ENCODE results near the gene TDRD12.
"Not testable (repeated sequence)": the region's sequence is repeated elsewhere in the genome, so short reads cannot be mapped to it uniquely, and the experiment has no call there.

TDRD12 gene

DNA sequence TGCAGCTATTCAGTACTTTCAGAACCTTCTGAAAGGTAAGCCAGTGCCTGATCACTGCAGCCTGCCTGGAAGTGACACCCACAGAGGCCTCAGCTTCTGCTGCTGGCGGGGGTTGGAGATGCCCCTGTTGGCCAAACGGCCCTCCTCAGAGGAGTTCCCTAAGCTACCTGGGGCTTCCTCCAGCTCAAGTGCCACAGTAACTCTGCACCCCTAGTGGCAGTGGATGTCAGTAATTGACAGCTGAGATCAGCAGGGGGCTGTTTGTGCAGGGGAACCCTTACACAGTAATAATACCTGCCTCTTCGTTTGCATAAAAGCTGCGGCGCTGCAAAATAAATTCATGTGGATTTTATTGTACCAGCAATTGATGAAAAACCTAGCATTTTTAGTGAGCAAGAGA is 28.9 kb downstream of the TDRD12 start:
- no peak for DNase-seq

DNA sequence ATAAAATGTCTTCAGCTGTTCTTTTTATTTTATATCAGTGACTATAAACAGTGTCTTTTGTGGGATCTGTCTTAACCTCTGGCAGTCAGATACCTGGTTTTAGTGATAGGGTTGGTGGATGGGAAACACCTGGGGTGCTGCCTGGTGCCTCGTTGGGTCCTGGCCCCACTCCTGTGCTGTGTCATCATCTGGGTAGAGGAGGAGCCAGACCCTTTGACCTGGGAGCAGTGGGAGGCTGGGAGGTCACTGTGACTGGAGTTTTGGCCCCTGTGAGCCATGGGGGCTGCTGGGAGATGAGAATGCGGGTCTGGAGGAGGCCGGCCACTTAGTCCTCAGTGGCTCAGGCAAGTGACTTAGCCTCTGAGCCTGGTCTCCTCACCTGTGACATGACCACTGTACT is 29.4 kb downstream of the TDRD12 start:
- no peak for DNase-seq

DNA sequence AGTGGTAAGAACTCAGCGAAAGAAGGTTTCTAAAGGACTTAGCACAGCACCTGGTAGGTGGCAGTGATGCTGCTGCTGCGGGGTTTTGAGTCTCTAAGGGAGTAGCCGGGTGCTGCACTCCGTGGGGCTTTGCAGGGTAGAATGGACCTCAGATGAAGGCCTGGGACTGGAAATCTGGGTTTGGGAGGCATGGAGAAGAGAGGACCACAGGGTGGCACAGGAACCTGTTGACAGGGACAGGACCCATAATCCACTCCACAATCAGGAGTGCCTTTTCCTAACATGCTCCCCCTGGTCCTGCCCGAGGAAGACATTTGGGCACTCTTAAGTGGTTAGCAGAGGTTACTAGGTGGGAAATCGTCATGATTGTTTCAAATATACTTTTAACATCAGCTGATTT is 29.8 kb downstream of the TDRD12 start:
- DNase-seq: no peak

DNA sequence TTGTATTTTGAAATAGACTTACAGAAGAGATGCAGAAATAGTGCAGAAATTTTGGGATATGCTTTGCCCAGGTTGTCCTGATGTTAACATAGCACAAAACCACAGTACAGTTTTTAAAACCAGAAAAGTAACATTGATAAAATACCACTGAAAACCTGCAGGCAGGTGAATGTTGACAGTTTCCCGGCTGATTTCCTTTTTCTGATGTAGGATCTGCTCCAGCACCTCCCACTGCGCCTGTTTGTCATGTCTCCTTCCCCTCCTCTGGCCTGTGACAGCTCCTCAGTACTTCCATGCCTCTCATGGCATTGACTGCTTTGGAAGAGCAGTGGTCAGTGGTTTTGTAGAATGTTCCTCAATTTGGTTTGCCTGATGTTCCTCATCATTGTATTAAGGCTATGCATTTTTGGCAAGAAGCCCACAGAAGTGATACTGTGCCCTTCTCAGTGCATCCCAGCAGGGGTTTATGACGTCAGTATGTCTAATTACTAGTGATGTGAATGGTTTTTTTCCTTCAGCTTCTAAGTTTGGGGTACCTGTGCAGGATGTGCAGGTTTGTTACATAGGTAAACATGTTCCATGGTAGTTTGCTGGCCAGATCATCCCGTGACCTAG is 31.0 kb downstream of the TDRD12 start:
- no peak for DNase-seq

DNA sequence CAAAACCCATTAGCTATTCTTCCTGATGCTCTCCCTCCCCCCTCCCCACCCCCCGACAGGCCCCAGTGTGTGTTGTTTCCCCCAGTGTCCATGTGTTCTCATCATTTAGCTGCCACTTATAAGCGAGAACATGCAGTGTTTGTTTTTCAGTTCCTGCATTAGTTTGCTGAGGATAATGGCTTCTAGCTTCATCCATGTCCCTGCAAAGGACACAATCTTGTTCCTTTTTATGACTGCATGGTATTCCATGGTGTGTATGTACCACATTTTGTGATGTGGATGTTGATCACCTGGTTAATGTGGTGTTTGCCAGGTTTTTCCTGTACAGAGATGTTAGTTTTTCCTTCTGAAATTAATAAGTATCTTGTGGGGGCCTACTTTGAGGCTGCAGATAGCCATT is 31.5 kb downstream of the TDRD12 start:
- DNase-seq: no peak

DNA sequence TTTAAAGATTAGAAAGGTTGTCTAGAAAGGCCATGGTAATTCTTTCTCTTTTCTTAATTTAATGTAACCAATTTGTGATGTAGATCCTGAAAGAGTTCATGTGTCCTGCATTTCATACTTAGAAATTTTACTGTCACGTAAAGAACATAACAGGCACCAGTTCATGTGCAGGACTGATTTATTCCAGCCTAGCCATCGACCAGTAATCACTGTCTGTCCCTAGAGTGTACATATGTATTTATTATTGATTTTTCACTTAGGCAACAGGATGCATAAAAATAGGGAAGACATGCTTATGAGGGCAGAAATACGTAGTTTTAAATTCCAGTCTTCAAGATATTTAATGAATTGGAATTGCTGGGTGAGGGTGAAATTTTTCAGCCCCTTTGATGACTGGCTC is 37.6 kb downstream of the TDRD12 start:
- DNase-seq: no peak

DNA sequence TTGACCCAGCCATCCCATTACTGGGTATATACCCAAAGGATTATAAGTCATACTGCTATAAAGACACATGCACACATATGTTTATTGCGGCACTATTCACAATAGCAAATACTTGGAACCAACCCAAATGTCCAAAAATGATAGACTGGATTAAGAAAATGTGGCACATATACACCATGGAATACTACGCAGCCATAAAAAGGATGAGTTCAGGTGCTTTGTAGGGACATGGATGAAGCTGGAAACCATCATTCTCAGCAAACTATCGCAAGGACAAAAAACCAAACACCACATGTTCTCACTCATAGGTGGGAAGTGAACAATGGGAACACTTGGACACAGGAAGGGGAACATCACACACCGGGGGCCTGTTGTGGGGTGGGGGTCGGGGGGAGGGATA is 45.8 kb downstream of the TDRD12 start:
- not testable (repeated sequence) for DNase-seq

DNA sequence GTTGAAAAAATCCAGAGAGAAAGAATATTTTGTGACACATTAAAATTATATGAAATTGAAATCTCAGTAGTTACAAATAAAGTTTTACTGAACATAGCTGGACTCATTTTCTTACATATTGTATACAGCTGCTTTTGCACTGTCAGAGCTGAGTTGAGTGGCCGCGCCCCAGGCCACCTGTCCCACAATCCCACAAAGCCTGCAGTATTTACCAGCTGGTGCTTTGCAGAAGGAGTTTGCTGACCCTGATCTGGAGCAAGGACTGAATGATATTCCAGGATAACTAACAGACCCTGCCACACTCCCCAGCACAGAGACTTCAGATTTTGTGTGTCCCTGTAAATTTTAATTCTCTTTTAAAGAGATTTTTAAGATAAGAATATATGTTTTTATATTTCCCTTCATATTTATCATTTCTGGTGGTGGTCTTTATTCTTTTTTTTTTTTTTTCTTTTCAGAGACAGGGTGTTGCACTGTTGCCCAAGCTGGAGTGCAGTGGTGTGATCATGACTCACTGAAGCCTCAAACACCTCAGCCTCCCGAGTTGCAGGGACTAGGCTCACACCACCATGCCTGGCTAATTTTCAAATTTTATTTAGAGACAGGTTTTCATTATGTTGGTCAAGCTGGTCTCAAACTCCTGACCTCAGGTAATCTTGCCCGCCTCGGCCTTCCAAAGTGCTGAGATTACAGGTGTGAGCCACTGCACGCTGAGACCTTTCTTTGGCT is 48.5 kb downstream of the TDRD12 start:
- no peak for DNase-seq

DNA sequence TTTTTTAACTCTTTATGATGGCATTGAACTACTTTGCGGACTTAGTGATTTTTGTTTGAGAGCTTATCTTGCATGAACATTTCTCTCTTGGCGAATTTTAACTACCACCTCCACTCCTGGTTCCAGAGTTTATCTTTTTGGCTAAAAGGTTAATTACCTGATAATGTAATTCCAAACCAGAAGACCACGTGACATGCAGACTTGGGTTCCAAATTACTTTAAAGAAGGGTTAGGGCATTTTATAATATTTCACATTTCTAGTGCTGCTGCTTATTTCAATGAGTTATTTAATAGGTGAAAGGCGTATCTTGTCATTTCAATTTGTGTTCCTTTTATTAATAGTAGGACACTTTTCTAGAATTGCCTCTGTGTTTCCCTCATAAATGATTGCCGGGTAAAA is 52.0 kb downstream of the TDRD12 start:
- DNase-seq: no peak

DNA sequence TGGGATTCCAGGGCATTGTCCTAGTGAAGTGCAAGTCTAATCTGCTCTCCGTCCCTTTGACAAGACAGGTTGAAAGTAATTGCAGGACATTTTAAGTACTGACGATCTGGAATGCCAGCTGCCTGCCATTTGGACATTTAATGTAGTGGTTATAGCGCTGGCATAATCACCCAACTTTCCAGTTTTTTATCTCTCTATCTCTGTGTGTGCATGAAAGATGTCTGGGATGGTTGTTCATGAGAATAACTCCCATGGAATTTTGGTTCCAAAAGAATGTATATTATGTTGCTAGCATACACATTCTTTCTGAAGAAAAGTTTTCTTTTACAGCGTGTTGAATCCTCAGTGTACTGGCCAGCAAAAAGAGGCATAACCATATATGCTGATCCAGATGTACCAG is 53.6 kb downstream of the TDRD12 start:
- no peak for DNase-seq

DNA sequence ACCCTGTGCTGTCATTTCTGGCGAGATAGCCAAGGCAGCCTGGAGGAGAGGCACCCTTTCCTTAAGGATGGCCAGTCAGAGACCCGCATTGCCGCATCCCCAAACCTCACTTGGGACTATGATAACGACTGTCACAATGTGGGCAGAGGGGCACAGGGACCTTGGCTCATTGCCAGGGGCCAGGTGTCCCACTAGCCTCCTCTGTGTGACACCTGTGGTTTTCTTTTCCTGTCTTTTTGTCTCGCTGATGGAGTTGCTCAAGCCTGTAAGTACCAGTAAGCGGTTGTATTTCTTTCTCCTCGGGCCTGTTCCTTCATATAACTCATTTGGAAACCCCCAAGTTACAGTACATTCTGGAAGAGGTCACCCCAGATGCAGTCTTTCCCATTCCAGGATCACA is 59.5 kb downstream of the TDRD12 start:
- DNase-seq: no peak

DNA sequence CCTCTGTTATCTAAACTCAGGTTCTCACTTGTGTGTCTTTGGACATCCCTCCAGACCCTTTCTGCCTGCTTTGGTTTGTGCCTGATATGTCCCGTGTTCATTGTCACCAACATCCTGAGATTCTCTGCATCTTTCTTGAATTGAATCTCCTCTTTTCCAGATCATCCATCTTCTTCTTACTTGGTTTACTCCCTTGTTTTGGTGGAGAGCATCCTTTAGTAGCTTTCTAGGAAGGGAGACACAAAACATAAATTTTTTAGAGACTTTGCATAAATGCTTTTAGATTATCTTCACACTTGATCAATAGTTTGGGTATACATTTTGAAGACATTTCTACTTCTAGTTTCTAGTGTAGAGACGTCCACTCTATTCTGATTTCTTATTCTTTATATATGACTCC is 61.7 kb downstream of the TDRD12 start:
- no peak for DNase-seq

DNA sequence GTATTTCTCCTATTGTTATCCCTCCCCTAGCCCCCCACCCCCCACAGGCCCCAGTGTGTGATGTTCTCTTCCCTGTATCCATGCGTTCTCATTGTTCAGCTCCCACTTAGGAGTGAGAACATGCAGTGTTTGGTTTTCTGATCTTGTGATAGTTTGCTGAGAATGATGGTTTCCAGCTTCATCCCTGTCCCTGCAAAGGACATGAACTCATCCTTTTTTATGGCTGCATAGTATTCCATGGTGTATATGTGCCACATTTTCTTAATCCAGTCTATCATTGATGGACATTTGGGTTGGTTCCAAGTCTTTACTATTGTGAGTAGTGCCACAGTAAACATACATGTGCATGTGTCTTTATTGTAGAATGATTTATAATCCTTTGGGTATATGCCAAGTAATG is 62.5 kb downstream of the TDRD12 start:
- DNase-seq: not testable (repeated sequence)

DNA sequence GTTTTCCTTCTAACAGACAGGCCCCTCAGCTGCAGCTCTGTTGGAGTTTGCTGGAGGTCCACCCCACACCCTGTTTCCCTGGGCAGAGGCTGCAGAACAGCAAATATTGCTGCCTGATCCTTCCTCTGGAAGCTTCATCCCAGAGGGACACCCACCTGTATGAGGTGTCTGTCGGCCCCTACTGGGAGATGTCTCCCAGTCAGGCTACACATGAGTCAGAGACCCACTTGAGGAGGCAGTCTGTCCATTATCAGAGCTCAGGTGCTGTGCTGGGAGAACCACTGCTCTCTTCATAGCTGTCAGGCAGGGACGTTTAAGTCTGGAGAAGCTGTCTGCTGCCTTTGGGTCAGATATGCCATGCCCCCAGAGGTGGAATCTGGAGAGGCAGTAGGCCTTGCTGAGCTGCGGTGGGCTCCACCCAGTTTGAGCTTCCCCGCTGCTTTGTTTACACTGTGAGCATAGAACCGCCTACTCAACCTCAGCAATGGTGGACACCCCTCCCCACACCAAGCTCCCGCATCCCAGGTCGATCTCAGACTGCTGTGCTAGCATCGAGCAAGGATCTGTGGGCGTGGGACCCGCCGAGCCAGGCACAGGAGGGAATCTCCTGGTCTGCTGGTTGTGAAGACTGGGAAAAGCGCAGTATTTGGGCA is 67.7 kb downstream of the TDRD12 start:
- DNase-seq: not testable (repeated sequence)

DNA sequence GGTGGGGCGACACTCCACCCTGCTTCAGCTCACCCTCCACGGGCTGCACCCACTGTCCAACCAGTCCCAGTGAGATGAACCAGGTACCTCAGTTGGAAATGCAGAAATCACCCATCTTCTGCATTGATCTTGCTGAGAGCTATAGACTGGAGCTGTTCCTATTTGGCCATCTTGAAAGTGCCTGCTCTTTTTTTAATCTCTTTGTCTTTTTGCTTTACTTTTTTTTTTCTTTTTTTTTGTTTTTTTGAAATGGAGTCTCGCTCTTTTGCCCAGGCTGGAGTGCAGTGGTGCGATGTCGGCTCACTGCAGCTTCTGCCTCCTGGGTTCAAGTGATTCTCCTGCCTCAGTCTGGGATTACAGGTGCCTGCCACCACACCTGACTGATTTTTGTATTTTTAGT is 68.3 kb downstream of the TDRD12 start:
- DNase-seq: not testable (repeated sequence)

DNA sequence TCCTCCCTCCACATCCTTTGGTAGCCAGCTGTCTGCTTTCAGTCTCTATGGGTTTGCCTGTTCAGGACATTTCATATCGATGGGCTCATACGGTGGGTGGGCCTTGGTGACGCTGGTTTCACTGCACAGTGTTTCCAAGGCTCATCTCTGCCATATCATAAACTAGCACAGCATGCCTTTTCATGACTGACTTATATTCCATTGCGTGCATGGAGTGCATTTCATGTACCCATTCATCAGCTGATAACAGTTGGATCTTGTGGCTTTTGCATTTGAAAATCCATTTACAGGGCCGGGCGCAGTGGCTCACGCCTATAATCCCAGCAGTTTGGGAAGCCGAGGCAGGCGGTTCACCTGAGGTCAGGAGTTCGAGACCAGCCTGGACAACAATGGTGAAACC is 69.9 kb downstream of the TDRD12 start:
- no peak for DNase-seq

DNA sequence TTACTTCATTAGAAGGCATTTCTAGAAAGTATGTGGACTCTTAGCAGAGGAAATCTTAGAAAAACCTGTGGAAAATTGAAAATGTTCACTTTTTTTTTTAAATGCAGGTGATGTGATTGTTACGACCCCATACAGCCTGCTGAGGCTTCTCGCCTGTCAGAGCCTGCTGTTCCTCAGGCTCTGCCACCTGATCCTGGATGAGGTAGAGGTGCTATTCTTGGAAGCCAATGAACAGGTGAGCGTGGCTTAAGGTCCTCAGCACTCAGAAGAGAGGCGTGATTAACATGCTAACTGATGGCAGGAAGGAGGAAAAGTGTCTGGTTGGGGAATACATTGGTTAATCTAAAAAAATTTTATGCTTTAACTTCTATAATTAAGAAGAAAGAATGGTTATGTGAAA is 78.6 kb downstream of the TDRD12 start:
- DNase-seq: no peak

DNA sequence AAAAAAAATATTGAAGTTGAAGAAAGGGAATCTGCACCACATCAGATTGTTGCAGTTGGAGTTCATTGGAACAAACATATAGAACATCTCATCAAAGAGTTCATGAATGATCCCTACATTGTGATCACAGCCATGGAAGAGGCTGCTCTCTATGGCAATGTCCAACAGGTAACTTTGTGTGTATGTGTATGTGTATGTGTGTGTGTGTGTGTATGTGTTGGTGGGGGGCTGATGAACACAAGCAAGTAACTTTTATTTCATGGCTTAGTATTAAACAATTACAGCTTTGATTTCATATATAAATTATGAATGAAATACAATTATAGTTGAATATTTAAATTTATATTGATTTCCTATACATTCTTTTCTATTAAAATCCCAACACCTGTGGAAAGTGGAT is 80.6 kb downstream of the TDRD12 start:
- DNase-seq: no peak

DNA sequence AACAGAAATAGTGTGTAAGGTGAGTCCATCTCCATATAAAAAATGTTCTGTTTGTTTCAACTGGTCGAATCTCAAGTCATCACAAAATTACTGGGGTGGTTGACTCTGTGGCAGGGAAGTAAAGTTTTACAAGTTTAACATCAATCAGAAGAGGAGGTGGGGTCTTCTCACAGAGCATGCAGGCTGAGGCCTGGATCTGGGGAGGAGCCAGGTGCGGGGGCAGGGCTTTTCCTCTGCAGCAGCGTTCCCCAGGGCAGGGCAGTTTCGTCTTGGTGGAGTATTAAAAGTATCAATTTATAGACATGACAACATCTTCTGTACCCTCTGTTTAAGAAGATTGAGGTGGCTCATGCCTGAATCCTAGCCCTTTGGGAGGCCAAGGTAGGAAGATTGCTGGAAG is 81.2 kb downstream of the TDRD12 start:
- no peak for DNase-seq

DNA sequence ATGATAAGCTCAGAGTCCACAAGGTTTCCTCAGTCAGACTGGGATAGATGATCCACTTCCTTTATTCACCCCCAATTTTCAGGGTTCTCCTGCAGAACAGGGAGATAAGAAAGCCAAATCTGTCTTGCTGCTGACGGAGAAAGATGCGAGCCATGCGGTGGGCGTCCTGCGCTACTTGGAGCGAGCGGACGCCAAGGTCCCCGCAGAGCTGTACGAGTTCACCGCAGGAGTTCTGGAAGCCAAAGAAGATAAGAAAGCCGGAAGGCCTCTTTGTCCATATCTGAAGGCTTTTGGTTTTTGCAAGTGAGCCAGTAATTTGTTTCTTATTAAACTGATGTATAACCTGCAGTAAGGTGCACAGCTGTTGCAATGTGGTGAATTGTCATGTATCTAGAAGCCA is 83.3 kb downstream of the TDRD12 start:
- DNase-seq: no peak

DNA sequence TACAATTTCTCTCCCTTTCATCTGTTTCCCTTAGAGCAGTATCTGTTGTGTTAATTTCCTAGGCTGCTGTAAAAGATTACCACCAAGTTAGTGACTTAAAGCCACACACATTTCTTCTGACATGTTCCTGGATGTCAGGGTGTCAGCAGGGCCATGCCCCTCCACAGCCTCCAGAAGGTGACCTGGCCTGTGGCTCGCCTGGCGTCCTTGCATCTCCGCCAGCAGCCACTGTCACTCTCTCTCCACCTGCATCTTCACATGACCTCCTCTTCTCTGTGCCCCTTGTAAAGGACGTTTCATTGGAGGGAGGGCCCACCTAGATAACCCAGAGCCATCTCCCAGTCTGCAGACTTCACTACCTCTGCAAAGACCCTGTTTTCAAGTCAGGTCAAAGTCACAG is 88.7 kb downstream of the TDRD12 start:
- no peak for DNase-seq

DNA sequence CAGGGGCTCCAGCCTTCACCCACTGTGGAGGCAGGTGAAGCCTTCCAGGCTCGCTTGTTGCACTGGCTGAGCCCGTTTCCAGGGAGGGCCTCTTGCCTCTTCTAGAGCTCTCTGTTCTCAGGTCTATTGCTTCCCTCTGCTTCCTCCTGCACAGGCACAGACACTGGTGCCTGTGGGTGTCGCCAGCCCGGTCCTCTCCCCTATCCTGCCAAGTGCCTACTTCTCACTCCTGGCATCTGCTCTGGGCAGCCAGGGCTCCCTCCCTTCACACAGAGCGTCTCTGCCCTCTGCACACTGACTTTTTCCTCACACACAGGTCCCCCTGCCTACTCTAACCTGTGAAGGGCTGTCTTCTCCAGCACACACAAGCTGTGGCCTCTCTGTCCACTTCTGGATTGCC is 89.7 kb downstream of the TDRD12 start:
- no peak for DNase-seq

DNA sequence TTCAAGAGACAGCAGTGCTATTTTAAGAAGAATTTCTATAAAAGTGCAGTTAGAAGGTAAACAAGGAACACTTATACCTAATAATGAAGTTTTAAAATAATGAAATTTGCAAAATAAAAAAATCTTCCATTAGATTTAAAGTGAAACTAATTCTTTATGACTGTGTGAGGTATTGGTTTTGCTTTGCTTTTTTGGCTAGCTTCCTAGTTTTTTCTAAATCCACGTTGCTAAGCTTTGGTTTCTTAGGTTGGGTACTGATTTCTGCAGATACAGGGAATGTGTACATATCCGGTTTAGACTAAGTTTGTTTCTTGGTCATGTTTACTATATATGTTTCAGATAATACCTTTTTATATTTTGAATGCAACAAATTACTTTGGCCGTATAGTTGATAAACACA is 90.2 kb downstream of the TDRD12 start:
- DNase-seq: no peak

DNA sequence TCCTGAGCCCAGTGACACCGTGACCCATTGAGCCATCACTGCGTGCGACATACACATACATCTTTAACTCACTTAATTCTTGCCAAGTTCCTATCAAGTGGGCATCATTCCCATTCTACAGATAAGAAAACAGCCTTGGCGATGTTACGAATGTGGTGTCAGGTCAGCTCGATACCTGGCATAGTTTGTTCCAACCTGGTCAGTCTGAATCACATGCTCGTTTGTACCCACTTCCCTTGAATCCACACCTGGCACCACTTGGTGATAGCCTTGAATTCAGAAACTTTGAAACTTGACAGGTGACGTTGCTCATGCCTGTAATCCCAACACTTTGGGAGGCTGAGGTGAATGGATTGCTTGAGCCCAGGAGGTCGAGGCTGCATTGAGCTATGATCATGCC is 90.9 kb downstream of the TDRD12 start:
- no peak for DNase-seq

DNA sequence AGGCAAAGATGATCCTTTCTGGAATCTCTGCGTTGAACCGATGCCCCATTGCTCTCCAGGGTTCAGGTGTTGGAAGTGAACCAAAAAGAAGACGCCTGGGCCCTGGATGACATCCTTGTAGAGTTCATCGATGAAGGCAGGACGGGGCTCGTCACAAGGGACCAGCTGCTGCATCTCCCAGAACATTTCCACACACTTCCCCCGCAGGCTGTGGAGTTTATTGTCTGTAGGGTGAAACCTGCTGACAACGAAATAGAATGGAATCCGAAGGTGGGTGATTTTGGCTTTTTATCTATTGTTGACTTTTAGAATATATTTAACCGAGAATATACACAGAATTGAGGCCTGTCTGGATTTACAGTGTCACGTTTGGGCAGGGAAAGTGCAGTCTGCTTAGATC is 91.6 kb downstream of the TDRD12 start:
- no peak for DNase-seq

Measured in activated CD8-positive, alpha-beta memory T cell treated with anti-CD3 and anti-CD28 coated beads for 24 hours (primary cell).